Stimulated activated naive CD8-positive, alpha-beta T cell treated with anti-CD3 and anti-CD28 coated beads, Interleukin-15, Interleukin-2, amounts not matched to agents 100 U/mL and 50 U/mL, for 24 hours (primary cell): ENCODE measurements around the gene UBE3A.
"Not testable (repeated sequence)": the region's sequence is repeated elsewhere in the genome, so short reads cannot be mapped to it uniquely, and the experiment has no call there.

Source experiments
- ATAC-seq: fragments of 150-1000 bp; cut with Tn5 transposase; one replicate; pipeline ENCODE4 v1.10.0; 2021
- DNase-seq: peaks from one replicate; pipeline ENCODE4 v3.0.0; 2021

The UBE3A gene

DNA sequence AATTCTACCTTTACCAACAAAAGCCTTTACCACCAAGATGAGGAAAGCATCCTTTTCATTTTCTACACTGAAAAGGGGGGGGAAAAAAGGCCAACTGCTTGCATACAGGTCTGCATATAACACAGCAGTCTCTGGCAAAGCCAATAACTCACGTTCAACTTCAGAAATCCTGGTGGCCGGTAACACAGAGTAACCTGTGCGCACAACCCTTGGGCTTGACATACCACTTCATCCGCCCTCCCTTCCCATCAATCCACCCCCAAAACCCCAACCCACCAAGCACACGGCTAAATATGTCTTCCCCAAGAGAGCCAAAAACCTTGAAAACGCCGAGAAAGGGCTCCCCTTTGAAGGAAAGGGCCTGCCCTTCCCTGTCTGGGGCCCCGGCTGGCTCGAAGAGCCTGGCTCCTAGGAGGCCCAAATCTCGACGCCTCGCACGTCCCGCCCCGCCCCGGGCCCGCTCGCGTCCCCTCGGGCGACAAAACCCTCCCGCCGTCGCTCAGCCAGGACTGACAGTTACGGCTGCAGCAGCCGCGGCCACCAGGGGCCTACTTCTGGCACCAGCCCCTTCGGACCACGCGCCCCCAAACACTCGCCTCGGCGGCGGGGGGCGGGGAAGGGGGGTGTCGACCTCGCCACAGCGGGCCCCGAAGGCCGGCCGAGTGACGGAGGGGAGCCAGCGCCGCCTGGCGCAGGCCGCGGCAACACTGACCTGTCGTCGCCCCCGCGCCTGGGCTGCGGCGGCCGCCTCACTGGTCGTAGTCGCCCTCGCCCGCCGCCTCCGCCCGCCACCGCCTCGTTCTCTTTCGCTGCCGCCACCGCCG is 835 bp downstream of the UBE3A start:
- DNase-seq (peak; percentile 70), ATAC-seq (peak; percentile 41)

DNA sequence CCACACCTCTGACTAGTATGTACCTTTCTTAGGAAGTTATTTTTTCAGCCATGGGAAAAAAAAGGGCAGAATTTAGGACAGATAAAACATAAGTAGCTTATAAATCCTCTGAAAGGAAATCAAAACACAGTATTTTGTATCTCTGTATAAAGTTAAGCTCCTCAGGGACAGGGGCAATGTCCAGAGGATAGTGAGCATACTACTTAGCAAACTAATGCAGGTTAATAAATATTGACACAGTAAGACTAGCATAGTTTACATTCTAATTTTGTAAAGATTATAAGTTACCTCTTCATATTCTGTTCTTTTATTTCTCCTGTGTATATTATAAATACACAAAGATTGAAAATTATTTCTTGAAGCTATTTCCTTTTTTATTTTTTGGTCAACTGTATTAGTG is 2.1 kb downstream of the UBE3A start:
- no peak for DNase-seq
- ATAC-seq: no peak

DNA sequence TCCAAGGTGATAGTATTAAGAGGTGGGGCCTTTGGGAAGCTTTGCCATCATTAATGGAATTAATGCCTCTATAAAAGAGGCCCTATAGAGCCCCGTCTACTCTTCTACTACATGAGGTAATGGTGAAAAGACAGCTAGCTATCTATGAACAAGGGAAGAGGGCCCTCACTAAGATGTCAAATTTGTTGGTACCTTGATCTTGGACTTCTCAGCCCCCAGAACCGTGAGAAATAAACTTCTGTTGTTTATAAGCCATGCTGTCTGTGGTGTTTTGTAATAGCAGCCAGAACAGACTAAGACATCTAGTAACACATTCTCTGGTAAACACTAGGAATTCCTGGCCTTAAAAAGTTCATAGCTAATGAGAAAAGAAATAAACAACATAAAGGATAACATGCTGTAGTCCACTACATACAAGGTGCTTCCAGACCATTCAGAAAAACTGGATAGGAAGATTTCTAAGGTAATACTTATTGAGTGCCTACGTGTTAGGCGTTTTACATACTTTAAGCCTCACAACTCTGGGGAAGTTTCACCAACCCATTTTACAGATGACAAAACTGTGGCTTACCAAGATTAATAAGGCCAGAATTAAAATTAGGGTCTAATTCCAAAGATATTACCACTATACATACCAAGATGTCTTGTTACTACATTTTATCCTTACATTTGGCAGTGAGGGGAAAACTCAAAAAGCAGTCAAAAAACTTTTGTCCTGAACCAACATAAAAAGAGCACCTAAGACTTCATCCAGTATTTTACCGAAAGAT is 3.2 kb downstream of the UBE3A start:
- DNase-seq (no peak), ATAC-seq (no peak)

DNA sequence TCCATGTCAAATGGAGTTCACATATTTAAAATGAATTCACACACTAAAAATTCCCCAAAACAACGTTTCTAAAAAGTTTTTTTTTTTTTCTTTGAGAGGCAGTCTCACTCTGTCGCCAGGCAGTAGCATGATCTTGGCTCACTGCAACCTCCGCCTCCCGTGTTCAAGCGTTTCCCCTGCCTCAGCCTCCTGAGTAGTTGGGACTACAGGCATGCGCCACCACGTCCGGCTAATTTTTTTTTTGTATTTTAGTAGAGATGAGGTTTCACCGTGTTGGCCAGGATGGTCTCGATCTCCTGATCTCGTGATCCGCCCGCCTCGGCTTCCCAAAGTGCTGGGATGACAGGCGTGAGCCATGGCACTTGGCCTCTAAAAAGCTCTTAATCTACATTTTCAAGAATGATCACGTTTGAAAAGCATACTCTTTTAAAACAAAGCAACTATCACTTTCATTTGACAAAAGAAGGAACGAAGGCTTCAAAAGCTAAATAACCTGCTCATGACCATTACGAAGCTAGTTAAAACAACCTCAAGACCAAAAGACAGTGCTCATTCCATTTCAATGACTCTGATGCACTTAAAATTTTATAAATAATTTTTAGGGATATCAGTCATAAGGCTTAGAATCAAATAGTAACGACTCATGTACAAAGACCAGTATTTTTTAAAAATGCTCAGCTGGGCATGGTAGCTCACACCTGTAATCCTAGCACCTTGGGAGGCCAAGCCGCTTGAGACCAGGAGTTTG is 5.5 kb downstream of the UBE3A start:
- no peak for DNase-seq
- no peak for ATAC-seq

DNA sequence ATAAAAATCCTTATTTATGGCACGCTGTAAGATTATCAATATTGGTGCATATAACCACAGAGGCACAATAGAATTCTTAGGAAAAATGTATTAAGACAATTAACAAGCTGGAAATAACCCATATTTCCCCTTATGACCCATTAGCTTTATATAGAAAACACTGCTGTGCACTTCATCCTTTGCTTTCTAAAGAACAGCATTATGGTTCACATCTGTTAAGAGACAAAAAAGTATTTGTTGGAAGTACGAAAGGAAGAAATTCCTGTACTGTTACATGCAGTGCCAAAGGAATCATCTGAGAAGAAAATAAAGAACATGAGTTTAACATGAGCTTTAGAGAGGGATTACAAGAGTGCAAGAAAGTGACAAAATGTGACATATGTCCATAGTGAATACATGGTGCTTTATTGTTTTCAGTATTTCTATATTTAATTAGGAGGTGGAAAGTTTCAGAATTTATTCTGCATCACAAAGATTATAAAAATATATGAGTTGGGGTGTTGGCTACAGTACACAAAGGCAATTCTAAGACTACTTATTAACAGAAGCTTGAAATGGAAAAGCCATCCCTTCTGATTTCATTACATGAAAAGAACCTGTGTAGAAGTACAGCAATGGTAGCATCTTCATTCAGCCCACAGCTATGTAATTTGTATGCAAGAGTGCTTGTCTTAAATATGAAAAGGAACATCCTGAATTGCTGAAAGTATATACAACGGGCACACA is 6.8 kb downstream of the UBE3A start:
- DNase-seq (no peak), ATAC-seq (no peak)

DNA sequence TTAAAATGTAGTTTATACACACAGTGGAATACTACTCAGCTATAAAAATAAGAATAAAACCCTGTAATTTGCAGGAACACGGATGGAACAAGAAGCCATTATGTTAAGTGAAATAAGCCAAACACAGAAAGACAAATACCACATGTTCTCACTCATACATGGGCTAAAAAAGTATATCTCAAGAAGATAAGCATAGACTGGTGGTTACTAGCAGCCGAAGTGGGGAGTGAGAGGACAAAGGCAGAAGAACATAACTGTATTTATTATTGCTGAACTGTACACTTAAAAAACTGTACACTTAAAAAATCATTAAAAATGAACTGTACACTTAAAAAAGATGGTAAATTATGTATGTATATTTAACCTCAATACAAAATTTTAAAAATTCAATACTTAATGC is 11.0 kb downstream of the UBE3A start:
- no peak for DNase-seq
- ATAC-seq: no peak

DNA sequence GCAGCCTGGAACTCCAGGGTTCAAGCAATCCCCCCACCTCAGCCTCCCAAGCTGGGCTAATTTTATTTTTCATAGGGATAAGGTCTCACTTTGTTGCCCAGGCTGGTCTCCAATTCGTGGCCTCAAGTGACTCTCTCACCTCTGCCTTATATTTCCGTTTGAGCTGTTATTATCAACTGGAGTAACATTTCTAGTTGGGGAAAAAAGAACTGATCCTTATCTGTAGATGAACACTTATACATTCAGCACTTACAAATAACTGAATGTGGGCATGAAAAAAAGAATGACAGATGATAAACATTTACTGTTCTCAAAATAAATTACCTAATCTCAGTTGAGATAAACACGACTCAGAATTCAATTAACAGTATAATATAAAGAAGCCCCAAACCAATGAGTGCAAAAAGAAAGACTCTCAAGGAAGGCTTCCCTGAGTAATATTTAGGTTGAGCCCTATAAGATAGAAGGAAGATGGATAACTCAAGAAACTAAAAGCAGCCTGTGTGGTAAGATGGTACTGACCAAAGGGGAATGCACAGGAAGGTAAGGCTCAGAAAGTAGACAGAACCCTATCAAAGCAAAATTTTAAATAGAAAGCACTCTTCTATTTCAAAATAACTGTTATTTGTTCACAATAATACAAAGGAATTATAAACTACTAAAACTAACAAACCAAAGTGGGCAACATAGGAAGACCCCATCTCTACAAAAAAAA is 11.8 kb downstream of the UBE3A start:
- ATAC-seq: no peak
- no peak for DNase-seq

DNA sequence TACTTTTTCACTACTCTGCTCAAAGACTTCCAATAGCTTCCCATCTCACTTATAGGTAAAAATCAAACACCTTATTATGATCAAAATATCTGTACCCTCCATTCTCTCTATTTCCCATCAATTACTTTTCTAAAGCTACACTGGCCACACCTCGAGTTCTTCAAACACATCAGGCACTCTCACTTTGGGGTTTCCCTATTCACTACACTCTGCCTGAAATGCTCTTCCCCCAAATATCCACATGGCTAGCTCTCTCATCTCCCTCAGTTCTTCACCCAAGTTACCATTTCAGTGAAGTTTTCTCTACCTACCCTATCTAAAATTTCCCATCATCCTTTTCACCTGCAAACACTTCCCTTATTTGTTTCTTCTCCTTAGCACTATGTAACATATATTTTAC is 14.8 kb downstream of the UBE3A start:
- ATAC-seq (no peak), DNase-seq (no peak)

DNA sequence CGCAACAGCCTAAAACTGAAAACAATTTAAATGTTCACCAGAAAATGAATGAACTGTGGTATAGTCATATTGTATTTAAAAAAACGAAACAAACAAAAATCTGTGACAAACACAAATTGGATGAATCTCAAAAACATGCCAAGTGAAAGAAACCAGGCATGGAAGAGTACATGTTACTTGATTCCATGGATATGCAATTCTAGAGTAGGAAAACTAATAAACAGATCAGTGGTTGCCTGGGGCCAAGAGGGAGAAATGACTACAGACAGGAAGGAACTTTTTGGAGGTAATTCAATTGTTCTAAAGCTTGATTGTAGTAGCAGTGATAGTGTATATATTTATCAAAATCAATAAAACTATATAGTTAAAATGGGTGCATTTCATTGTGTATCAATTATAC is 16.8 kb downstream of the UBE3A start:
- DNase-seq (no peak), ATAC-seq (no peak)

DNA sequence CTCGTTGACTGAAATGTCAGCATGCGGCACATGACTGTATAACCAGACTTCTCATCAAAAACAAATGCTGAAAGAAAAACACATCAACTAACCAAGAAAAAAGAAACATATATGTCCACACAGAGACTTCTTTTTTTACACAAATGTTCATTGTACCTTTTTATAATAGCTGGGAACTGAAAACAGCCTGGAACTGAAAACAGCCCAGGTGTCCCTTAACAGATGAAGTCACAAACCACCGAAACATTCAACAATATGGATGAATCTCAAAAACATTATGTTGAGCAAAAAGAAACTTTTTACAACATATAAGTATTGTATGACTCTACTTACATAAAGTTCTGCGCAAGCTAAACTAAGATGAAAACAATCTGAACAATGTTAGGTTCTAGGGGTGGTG is 20.6 kb downstream of the UBE3A start:
- ATAC-seq (no peak), DNase-seq (no peak)

DNA sequence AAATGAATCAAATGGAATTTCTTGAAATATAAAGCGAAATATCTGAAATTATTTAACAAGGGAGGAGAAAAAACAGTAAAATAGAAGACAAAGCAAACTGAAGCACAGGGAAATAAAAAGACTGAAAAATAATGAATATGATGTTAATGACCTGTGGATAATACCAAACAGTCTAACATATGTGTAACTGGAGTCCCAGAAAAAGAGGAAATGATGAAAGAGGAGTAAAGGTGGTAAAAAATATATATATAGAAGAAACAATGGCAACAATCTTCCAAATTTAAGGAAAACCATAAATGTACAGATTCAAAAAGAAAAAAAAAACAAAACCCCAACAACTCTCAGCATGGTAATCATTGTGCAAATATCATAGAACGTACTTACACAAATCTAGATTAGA is 21.2 kb downstream of the UBE3A start:
- ATAC-seq: no peak
- no peak for DNase-seq

DNA sequence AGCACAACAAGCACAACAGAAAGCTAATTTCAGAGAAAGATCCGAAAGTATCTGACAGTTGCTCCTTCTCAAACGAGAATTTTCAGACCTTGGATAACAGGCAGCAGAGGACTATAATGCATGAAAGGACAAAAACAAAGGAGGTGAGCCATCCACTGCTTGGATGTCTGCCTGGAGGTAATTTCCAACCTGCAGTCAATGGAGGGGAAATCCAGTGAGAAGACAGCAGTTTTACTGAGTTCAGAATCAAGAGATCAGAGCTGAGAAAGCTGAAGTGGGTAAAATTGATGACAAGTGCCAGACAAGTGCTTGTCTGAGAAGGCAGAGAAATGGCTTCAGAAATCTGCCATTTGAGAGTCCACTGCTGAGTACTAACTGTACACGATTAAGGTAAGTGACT is 22.1 kb downstream of the UBE3A start:
- no peak for ATAC-seq
- DNase-seq: no peak

DNA sequence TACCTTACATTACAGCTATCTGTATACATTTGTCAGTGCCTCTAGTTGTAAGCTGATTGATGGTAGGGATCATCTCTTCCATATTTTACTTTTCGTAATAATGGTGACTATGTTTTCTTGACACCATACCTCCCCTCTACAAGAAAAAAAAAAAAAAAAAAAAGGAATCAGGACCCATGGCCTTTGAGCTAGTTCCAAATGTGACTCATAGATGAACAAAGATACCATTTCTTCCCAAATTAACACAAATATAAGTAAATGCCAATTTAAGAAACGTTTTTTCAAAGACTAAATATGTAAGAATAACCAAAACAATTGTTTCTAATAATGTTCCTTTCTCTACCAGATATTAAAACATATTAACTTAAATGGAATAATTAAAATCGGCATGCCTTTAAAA is 23.1 kb downstream of the UBE3A start:
- ATAC-seq (no peak), DNase-seq (no peak)

DNA sequence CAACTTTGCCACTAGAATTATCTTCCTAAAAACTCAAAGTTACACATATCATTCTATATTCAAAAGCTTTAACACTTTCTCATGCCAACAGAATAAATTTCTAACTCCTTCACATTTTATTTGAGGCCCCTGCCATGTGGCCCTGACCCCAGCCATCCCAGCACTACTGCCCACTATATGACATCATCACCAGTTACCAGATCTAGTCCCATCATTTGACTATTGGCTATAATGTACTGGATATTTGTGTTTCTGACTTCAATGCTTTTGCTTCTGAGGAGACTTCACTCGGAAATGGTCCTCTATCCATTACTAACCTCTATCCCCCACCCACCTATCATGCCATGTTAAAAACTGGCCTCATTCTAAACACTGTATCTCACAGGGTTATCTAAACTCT is 23.6 kb downstream of the UBE3A start:
- DNase-seq: no peak
- no peak for ATAC-seq

DNA sequence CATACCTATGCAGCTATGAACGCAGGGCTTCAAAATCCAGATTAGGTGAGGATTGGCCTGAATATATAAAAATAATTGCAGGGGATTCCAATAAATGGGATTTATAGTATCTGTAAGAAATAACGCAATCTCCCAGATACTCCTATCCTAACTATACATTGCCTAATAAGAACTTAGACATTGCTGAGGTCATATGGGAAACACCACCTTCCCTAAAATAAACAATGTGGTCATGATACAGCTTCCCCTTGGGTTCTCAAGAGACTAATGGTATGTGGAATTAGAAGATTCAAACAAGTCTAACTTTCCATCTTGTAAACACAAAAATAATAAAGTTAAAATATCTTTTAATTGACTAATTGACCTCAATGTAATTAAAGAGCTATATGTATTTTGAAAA is 28.2 kb downstream of the UBE3A start:
- no peak for ATAC-seq
- no peak for DNase-seq

DNA sequence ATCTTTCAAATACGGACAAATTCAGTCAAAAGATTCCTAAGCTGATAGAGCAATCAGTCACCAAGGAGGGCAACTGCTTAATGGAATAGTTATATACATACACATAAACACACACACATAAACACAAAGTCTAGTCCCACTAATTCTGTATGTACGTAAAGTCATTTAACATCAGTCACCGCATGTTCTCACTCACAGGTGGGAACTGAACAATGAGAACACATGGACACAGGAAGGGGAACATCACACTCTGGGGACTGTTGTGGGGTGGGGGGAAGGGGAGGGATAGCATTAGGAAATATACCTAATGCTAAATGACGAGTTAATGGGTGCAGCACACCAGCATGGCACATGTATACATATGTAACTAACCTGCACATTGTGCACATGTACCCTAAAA is 29.1 kb downstream of the UBE3A start:
- ATAC-seq, DNase-seq: not testable (repeated sequence)

DNA sequence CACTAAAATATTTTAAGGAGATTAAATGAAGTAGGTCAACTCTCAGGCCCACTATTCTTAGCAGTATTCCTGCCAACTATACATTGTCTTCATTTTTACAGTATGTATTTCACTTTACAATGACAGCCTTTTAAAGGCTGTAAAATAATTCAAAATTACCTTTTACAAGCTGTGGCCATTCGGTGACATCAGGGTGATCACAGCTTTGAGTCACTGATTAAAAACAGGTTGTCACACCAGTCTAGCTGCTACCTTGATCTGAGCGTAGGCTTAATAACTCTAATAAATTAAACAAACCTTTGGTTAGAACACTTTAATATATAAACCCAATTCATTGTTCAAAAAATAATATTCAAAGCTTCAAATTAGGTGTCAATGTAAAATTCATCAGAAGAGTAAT is 29.9 kb downstream of the UBE3A start:
- no peak for ATAC-seq
- no peak for DNase-seq

DNA sequence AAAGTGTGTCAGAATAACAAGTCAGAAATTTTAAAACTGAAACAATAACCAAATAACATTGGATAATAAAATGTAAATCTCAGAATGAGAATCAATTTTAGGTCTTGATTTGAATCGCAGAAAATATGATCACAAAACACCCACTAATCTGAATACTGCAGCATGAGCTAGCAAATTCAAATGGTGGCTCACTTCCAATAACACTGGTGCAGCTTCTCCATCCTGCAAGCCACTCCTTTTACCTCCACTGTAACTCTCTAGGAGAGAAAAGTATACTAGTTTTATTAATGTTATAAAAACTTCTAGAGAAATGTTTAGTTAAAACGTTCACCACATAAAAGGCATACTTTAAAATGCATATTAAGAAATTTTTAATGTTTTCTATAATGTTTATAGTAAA is 30.4 kb downstream of the UBE3A start:
- ATAC-seq (no peak), DNase-seq (no peak)

DNA sequence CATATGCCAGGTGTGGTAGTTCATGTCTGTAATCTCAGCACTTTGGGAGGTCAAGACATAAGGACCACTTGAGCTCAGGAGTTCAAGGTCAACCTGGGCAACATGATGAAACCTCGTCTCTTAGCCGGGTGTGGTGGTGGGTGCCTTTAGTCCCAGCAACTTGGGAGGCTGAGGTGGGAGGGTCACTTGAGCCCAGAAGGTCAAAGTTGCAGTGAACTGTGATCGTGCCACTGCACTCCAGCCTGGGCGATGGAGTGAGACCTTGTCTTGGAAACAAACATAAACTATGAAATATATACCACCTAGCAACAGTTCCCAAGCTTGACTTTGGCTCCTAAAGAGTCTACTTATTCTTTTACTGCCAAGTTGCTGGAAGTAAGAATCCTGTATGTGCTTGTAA is 30.9 kb downstream of the UBE3A start:
- ATAC-seq: no peak

DNA sequence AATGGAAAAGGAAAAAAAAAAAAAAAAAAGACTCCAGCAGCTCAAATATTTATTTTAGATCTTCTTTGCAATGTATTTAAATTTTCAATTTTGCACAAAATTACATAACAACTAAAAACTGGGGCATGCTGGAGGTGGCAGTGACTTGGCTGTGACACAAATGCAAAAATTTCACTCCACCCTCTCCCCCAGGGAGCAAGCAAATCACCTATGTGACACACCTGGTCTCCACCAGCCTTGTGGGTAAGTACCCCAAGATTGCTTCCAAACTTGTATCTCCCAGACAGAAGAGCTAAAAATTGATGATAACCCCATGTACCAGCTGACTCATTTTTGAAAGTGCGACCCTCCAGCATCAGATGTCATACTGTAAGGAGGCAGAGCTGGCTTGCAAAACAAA is 32.0 kb downstream of the UBE3A start:
- ATAC-seq: no peak

More for the DNA sequence above, 30.9 kb downstream of the UBE3A start:
- no peak for DNase-seq

DNA sequence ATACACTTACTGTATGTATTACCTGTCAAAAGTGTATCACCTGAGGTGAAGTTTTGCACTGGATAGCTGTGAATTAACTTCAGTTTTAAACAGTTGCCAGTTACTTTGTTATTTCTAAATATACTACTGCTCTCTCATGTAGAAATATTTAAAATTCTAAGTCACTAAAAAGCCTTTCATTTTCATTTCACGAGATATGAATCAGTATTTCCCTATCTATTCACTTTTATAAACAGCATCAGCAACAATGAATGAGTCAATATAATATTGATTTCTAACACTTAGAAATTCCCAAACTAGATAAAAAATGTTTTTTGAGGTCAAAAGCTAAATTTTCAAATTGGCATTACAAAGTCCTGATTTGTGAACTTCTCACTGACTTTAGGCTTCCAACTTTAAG is 32.6 kb downstream of the UBE3A start:
- ATAC-seq (no peak), DNase-seq (no peak)

More for the DNA sequence above, 32.0 kb downstream of the UBE3A start:
- DNase-seq: no peak

DNA sequence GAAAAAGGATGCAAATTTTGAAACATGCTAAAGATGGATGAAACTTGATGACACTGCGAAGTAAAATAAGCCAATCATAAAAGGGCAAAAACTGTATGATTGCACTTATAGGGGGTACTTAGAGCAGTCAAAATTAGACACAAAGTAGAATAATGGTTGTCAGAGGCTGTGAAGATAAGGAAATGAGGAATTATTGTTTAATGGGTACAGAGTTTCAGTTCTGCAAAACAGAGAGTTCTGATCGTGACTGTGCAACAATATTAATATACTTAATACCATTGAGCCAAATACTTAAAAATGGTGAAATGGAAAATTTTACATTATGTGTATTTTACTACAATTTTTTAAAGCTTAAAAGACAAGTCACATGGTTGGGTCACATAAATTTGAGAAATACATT is 35.1 kb downstream of the UBE3A start:
- ATAC-seq: no peak

More for the DNA sequence above, 35.1 kb downstream of the UBE3A start:
- no peak for DNase-seq
